GM12892 (cell line): ENCODE data around the gene OTULIN. TPM values are rescaled to one million over a fixed set of nuclear protein-coding genes. Genes with fewer than 3 reads are reported as not detected.

Source experiments
- DNase-seq: peaks from one replicate; pipeline ENCODE4 v3.0.0; 2011; ENCODE audit not compliant: insufficient read length
- FAIRE-seq: peaks from 2 replicates; lab custom pipeline; 2011; peaks lifted over from hg19 to GRCh38; lab: Jason Lieb, UNC
- POLR2A ChIP-seq: IDR thresholded peaks from 2 replicates; pipeline ENCODE4 v1.6.1; 2011; ENCODE audit warnings: low read depth, low read length, control low read depth
- POLR2AphosphoS5 ChIP-seq: IDR thresholded peaks from 2 replicates; pipeline ENCODE4 v1.6.1; 2011; ENCODE audit warnings: low read depth, low read length, control low read depth
- TAF1 ChIP-seq: IDR thresholded peaks from 2 replicates; pipeline ENCODE4 v1.6.1; 2011; ENCODE audit warnings: low read depth, mild to moderate bottlenecking, control low read depth, low read length, borderline replicate concordance
- polyA plus RNA-seq: library from polyadenylated mRNA; unstranded; fragments of >200 nt; gene quantifications from one replicate; pipeline ENCODE4 v1.2.1, GENCODE V29; 2012; ENCODE audit warnings: missing spikeins, inconsistent platforms; ENCODE audit not compliant: missing spikeins

The OTULIN gene
- polyA plus RNA-seq = 13.8 TPM

- TF ChIP-seq TAF1 (0 out of 2 replicates have a peak, but pooled peaks have one; percentile 30), POLR2AphosphoS5 (peak; percentile 82), POLR2A (peak; percentile 87)
- DNase-seq (peak; percentile 89), FAIRE-seq (peak; percentile 97)
These were observed at the start of gene OTULIN for GRCh38 chr5:14664270-14665100. Gene OTULIN (plus strand): TSS chr5:14664718. CDS start chr5:14664826, 108 bp downstream.

- DNase-seq (no peak), FAIRE-seq (no peak)
- TF ChIP-seq POLR2A (no peak), POLR2AphosphoS5 (no peak), TAF1 (no peak)
These were observed 49.2 kb upstream of the OTULIN start for GRCh38 chr5:14615365-14615764.

- FAIRE-seq (no peak), DNase-seq (no peak)
- TF ChIP-seq TAF1 (no peak), POLR2A (no peak), POLR2AphosphoS5 (no peak)
These were observed 47.1 kb upstream of the OTULIN start for GRCh38 chr5:14617441-14617840.

- no peak for FAIRE-seq
- no peak for TF ChIP-seq POLR2A
- no peak for TF ChIP-seq POLR2AphosphoS5
- TF ChIP-seq TAF1 = no peak
- DNase-seq = no peak
These were observed 37.2 kb upstream of the OTULIN start for GRCh38 chr5:14627270-14627669.

- TF ChIP-seq TAF1 = no peak
- no peak for TF ChIP-seq POLR2AphosphoS5
- TF ChIP-seq POLR2A = no peak
- FAIRE-seq = no peak
- no peak for DNase-seq
These were observed 36.2 kb upstream of the OTULIN start for GRCh38 chr5:14628346-14628745.

GRCh38 chr5:14630671-14631070 is 33.8 kb upstream of the OTULIN start:
- FAIRE-seq = no peak
- DNase-seq = no peak
- no peak for TF ChIP-seq TAF1
- TF ChIP-seq POLR2A = no peak
- no peak for TF ChIP-seq POLR2AphosphoS5

GRCh38 chr5:14635656-14636055 is 28.9 kb upstream of the OTULIN start:
- TF ChIP-seq TAF1 (no peak), POLR2A (no peak), POLR2AphosphoS5 (no peak)
- DNase-seq (no peak), FAIRE-seq (no peak)

- TF ChIP-seq TAF1 (no peak), POLR2AphosphoS5 (no peak), POLR2A (no peak)
- FAIRE-seq (no peak), DNase-seq (no peak)
These were observed 23.8 kb upstream of the OTULIN start for GRCh38 chr5:14640765-14641164.

- FAIRE-seq (no peak), DNase-seq (no peak)
These were observed 19.8 kb upstream of the OTULIN start for GRCh38 chr5:14644623-14645237.

GRCh38 chr5:14650052-14650451 is 14.5 kb upstream of the OTULIN start:
- FAIRE-seq = no peak
- TF ChIP-seq POLR2A = no peak
- TF ChIP-seq TAF1 = no peak
- TF ChIP-seq POLR2AphosphoS5 = no peak
- DNase-seq = no peak

More at GRCh38 chr5:14644623-14645237, 19.8 kb upstream of the OTULIN start:
- no peak for TF ChIP-seq POLR2AphosphoS5
- no peak for TF ChIP-seq POLR2A
- no peak for TF ChIP-seq TAF1

GRCh38 chr5:14655146-14655741 is 9.3 kb upstream of the OTULIN start:
- TF ChIP-seq POLR2AphosphoS5 = no peak
- no peak for TF ChIP-seq POLR2A
- no peak for TF ChIP-seq TAF1
- FAIRE-seq (no peak), DNase-seq (no peak)
